Fibroblast of the aortic adventitia (primary cell): Measurements from ENCODE around the gene DAB2IP. TPM values are rescaled to one million over a fixed set of nuclear protein-coding genes. Genes with fewer than 3 reads are reported as not detected.

Experiments
- DNase-seq: peaks from one replicate; pipeline ENCODE4 v3.0.0-alpha.2; 2010; ENCODE audit warnings: low read depth
- H3K4me3 ChIP-seq: 2 replicates; pipeline ENCODE4 v1.5.1; 2011; ENCODE audit warnings: low read depth, mild to moderate bottlenecking, control low read depth, low read length, moderate library complexity
- total RNA-seq: library from RNA; depleted of rRNA; stranded (reverse); fragments of >200 nt; gene quantifications from 2 replicates; pipeline ENCODE4 v1.2.3, GENCODE V29; 2012; ENCODE audit warnings: low replicate concordance
- TF ChIP-seq, protein P1 (sequence below): IDR thresholded peaks from 2 replicates; pipeline ENCODE4 v1.5.1; 2011; ENCODE audit warnings: mild to moderate bottlenecking, low read length, control low read depth, inconsistent platforms; ENCODE audit not compliant: insufficient read depth

DAB2IP gene
- total RNA-seq, 1 donor, result 17.4 TPM

DNA sequence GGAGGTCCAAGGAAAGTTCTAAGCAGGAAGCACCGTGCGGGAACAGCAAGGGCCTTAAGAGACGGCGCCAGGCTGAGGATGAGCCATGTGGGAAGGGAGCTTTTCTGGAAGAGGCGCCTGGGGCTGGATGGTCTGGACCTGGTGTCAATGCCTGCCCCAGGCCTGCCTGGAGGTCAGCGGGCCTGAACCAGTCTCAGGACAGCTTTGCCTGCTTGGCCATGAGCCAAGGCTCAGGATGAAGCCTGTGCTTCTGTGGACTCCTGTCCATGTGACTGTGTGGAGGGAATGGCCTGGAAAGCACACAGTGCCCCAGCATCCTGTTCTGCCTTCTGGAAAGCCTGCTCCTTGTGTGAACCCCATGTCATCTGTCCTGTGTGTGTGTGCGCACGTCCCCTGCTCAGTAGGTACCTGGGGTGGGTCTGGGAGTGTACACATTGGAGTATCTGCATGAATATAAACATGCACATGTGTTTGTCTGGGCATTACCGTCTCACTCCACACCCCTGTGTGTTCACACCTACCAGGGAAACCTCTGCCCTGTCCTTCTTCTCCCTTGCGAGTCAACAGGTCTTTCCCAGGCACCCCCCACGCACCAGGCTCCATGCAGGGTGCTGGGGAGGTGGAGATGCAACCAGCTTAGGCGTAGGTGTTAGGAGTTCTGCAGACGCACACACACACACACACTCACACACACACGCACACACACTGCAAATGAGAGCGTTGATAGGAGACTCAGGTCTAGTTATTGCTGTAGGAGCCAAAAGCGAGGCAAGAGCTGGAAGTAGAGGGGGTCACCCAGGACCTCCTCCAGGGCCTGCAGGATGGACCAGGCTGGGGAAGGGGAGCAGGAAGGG lies 24.8 kb downstream of the DAB2IP start:
- DNase-seq, result no peak
- TF ChIP-seq, protein P1, sequence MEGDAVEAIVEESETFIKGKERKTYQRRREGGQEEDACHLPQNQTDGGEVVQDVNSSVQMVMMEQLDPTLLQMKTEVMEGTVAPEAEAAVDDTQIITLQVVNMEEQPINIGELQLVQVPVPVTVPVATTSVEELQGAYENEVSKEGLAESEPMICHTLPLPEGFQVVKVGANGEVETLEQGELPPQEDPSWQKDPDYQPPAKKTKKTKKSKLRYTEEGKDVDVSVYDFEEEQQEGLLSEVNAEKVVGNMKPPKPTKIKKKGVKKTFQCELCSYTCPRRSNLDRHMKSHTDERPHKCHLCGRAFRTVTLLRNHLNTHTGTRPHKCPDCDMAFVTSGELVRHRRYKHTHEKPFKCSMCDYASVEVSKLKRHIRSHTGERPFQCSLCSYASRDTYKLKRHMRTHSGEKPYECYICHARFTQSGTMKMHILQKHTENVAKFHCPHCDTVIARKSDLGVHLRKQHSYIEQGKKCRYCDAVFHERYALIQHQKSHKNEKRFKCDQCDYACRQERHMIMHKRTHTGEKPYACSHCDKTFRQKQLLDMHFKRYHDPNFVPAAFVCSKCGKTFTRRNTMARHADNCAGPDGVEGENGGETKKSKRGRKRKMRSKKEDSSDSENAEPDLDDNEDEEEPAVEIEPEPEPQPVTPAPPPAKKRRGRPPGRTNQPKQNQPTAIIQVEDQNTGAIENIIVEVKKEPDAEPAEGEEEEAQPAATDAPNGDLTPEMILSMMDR, result no peak
- H3K4me3 ChIP-seq, result no peak overlapping the region

DNA sequence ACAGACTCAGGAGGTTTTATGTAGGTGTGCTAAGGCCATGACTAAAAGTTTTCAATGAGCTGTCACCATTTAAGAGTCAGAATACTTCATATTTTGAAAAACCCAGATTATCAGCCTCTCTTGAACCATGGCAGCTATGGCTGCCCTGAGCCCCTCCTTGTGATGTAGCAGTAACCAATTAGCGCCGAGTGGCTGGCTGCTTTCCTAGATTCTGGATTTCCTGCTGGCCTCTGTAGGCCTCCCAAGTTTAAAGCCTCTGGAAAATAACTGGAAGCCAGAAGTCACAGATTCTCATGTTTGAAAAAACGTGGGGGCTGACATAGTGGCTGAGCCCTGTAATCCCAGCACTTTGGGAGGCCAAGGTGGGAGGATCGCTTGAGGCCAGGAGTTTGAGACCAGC lies 25.5 kb downstream of the DAB2IP start:
- TF ChIP-seq, protein P1, result no peak
- no peak for DNase-seq

DNA sequence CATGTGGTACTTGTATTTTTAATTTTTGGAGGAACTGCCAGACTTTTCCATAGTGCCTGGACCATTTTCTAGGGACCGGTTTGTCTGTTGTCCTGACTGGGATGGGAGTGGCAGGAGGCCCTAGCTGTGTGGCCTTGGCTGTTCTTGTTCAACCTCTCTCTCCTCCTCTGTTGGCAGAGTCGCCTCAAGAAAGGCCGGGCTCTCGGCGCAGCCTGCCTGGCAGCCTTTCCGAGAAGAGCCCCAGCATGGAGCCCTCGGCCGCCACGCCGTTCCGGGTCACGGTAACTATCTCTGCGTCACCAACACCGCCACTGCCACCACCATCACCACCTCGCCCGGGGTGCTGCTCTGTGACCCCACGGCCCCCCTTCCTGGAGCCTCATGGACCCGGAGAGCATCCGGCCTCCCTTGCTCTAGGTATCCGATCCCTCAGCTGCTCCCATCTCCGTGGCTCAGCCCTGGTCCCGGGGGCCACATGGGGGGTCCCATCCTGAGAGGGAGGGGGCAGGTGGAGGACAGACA lies 27.1 kb downstream of the DAB2IP start:
- H3K4me3 ChIP-seq, result no peak overlapping the region
- TF ChIP-seq, protein P1, result no peak
- DNase-seq, result no peak

More for the DNA sequence above, 25.5 kb downstream of the DAB2IP start:
- no peak overlapping the region for H3K4me3 ChIP-seq

DNA sequence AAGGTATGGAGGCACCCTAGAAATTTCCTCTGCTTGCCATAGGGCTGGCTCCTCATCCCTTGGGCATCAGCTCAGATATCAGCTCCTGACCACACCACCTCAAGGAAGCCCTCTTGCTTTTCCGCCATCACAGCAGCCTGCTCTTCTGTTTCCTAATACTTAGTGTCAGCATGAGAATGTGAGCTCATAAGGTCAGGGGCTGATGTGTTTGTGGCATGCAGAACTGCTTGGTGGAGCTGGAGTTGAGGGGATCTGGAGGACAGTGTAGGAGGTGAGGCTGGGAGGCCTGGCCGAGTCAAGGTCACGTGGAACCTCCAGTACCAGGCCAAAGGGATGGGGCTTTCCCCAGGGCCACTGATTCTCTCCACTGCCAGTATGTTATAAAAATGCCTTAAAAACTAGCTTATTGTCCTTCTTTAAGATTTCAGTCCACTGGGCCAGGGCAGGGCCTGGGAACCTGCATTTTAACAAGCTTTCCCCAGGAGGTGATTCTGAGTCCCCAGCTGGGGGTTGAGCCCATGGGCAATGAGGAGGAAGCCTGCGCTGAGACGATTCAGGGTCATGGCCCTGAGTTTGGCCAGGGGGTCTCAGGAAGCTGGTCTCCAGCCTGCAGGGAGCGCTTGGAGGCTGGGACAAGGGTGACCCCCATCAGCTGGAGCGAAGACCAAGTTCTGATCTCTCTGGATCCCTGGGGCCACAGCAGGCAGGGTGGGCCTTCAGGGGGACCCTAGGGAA lies 28.6 kb downstream of the DAB2IP start:
- no peak for DNase-seq
- H3K4me3 ChIP-seq, result no peak overlapping the region
- TF ChIP-seq, protein P1, result no peak

DNA sequence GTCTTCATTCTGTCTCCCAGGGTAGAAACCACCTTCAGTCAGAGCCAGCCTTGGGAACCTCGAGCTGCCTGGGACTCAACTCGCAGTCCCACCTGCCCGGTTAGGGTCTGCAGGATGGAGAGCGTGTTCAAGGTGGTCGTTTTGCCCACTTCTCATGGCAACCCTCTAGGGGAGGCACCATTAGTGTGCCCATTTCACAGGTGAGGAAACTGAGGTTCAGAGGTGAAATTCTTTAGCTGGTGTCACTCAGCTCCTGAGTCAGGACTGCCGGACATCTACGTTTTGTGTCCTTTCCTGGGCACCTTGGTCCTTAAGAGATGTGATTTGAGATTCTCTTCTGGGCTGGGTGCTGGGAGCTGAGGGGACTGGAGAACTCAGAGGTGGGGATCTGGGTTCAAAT lies 30.0 kb downstream of the DAB2IP start:
- H3K4me3 ChIP-seq, result no peak overlapping the region
- TF ChIP-seq, protein P1, result no peak
- DNase-seq, result no peak

DNA sequence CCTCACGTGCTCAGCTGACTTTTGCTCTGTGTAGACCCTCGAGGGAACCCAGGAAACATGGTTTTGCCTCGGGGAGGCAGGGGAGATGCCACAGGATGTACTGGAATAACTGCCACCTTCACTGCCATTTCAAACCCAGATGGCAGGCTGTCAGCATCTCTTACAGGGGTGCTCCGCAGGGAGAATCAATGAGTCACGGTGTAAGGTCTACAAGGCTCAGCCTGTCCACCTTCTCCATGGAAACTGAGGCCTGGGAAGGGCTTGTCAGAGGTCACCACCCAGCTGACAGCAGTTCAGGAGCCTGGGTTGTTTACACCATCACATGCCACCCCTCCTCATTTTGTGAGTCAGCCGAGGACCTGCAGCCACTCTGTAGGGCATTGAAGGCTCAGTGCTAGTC lies 30.8 kb downstream of the DAB2IP start:
- no peak overlapping the region for H3K4me3 ChIP-seq
- TF ChIP-seq, protein P1, result no peak
- DNase-seq, result no peak
